HG03469 (cell line): ENCODE measurements around the gene RPL11.
"Not testable (repeated sequence)": the region's sequence is repeated elsewhere in the genome, so short reads cannot be mapped to it uniquely, and the experiment has no call there.

Experiments
- ATAC-seq: cut with Tn5 transposase; IDR thresholded peaks from one replicate; pipeline ENCODE4 v1.9.1; 2021; ENCODE audit warnings: mild to moderate bottlenecking, moderate library complexity, moderate number of reproducible peaks; ENCODE audit not compliant: unreplicated experiment

The RPL11 gene

GRCh38 chr1:23684415-23684814 is 7.2 kb upstream of the RPL11 start:
- no peak for ATAC-seq

- not testable (repeated sequence) for ATAC-seq
Observed at GRCh38 chr1:23685197-23685596, 6.4 kb upstream of the RPL11 start.

GRCh38 chr1:23687680-23688079 is 3.9 kb upstream of the RPL11 start:
- not testable (repeated sequence) for ATAC-seq

GRCh38 chr1:23688281-23688680 is 3.3 kb upstream of the RPL11 start:
- not testable (repeated sequence) for ATAC-seq

- no peak for ATAC-seq
Observed at GRCh38 chr1:23692308-23692871, 784 bp downstream of the RPL11 start.

- no peak for ATAC-seq
Observed at GRCh38 chr1:23693599-23693998, 2.0 kb downstream of the RPL11 start.

- no peak for ATAC-seq
Observed at GRCh38 chr1:23694371-23694770, 2.8 kb downstream of the RPL11 start.

GRCh38 chr1:23695667-23696066 is 4.1 kb downstream of the RPL11 start:
- no peak for ATAC-seq

GRCh38 chr1:23696335-23696989 is 4.9 kb downstream of the RPL11 start:
- no peak for ATAC-seq

- ATAC-seq: no peak
Observed at GRCh38 chr1:23698466-23698865, 6.9 kb downstream of the RPL11 start.

- ATAC-seq: no peak
Observed at GRCh38 chr1:23699280-23700179, 7.9 kb downstream of the RPL11 start.

- ATAC-seq: no peak
Observed at GRCh38 chr1:23701310-23701709, 9.7 kb downstream of the RPL11 start.

- no peak for ATAC-seq
Observed at GRCh38 chr1:23701996-23702395, 10.4 kb downstream of the RPL11 start.

GRCh38 chr1:23704834-23705495 is 13.4 kb downstream of the RPL11 start:
- ATAC-seq: no peak

- ATAC-seq: no peak
Observed at GRCh38 chr1:23709229-23709628, 17.6 kb downstream of the RPL11 start.

- ATAC-seq: no peak
Observed at GRCh38 chr1:23718482-23718881, 26.9 kb downstream of the RPL11 start.

GRCh38 chr1:23719162-23719820 is 27.7 kb downstream of the RPL11 start:
- ATAC-seq: no peak

GRCh38 chr1:23720256-23720995 is 28.8 kb downstream of the RPL11 start:
- peak; percentile 41 for ATAC-seq

GRCh38 chr1:23722652-23723051 is 31.0 kb downstream of the RPL11 start:
- ATAC-seq: no peak

- no peak for ATAC-seq
Observed at GRCh38 chr1:23726686-23727085, 35.1 kb downstream of the RPL11 start.
